HepG2 (cell line): ENCODE data around the gene CD46. TPM values are rescaled to one million over a fixed set of nuclear protein-coding genes. Genes with fewer than 3 reads are reported as not detected.

Source experiments
- ATAC-seq: fragments of 200-7000 bp; cut with Tn5 transposase; 3 replicates; pipeline ENCODE4 v1.9.1; 2020; ENCODE audit warnings: mild to moderate bottlenecking, moderate library complexity
- BruUV-seq: library from RNA; stranded (reverse); fragments of 400-500 nt; replicated peaks from 2 replicates; lab custom pipeline; 2021; lab: Mats Ljungman, UMichigan
- CTCF ChIA-PET: fragments of 300-600 bp; formaldehyde crosslinking; extraction: SDS; loops from one replicate; lab custom pipeline; 2021; ENCODE audit warnings: low total read pairs, inconsistent platforms, low intra/inter-chr PET ratio; lab: Yijun Ruan, JAX
- POLR2A ChIA-PET: fragments of 350-600 bp; sonication (Branson Sonifier 250); formaldehyde crosslinking; loops from one replicate; lab custom pipeline; 2020; ENCODE audit warnings: antibody characterized with exemption, inconsistent platforms; lab: Yijun Ruan, JAX
- DNase-seq: peaks from one replicate; pipeline ENCODE4 v3.0.0-alpha.2; 2015; ENCODE audit warnings: low spot score
- FAIRE-seq: peaks from 3 replicates; lab custom pipeline; 2011; peaks lifted over from hg19 to GRCh38; lab: Jason Lieb, UNC
- H2AFZ ChIP-seq: one replicate; pipeline ENCODE4 v1.6.1; 2011; ENCODE audit warnings: low read length, inconsistent platforms
- H3K27ac ChIP-seq: fragments of 300-600 bp; 3 replicates; pipeline ENCODE4 v1.8.0; 2011; ENCODE audit warnings: mixed run types, mild to moderate bottlenecking, mixed read lengths, low read length, inconsistent platforms; ENCODE audit not compliant: insufficient read depth; ENCODE audit errors: extremely low read length
- H3K27me3 ChIP-seq, 2 experiments: fragments of 200-600 bp in 1 of 2; 2 replicates in 1 of 2; 3 replicates in 1 of 2; pipeline versions ENCODE4 v1.6.0 to v1.8.0; 2011; ENCODE audit warnings: low read length in 2 of 2, mild to moderate bottlenecking in 2 of 2, moderate library complexity in 2 of 2, inconsistent platforms in 1 of 2; ENCODE audit not compliant: insufficient read depth in 2 of 2, control insufficient read depth in 1 of 2
- H3K36me3 ChIP-seq, 2 experiments: fragments of 200-600 bp in 1 of 2; replicated peaks in 1 of 2; 2 replicates in 1 of 2; 3 replicates in 1 of 2; pipeline versions ENCODE4 v1.5.1 to v1.8.0; 2011; ENCODE audit warnings: low read length in 2 of 2, inconsistent platforms in 1 of 2; ENCODE audit not compliant: insufficient read depth in 2 of 2, control insufficient read depth in 1 of 2
- H3K4me1 ChIP-seq: 2 replicates; pipeline ENCODE4 v1.5.1; 2012; ENCODE audit warnings: low read length, inconsistent platforms; ENCODE audit not compliant: insufficient read depth
- H3K4me2 ChIP-seq: 2 replicates; pipeline ENCODE4 v1.6.0; 2011; ENCODE audit warnings: low read depth, low read length, inconsistent platforms
- H3K4me3 ChIP-seq, 3 experiments: fragments of 200-600 bp in 1 of 3; sonication (generic), shearing (Covaris generic) in 1 of 3; replicated peaks in 1 of 3; 2 replicates each; pipeline ENCODE4 v1.5.1; 2011 to 2016; ENCODE audit warnings: low read length in 3 of 3, inconsistent platforms in 2 of 3, low read depth in 2 of 3, mild to moderate bottlenecking in 2 of 3, control low read depth in 1 of 3, mixed read lengths in 1 of 3; ENCODE audit not compliant: insufficient read depth in 1 of 3
- H3K79me2 ChIP-seq: one replicate; pipeline ENCODE4 v1.6.1; 2011; ENCODE audit warnings: low read length, inconsistent platforms; ENCODE audit not compliant: insufficient read depth
- H3K9ac ChIP-seq: 2 replicates; pipeline ENCODE4 v1.6.0; 2011; ENCODE audit warnings: mild to moderate bottlenecking, low read depth, low read length, inconsistent platforms; ENCODE audit not compliant: insufficient read depth
- H3K9me3 ChIP-seq: 2 replicates; pipeline ENCODE4 v1.5.1; 2012; ENCODE audit warnings: mild to moderate bottlenecking, low read length
- H4K20me1 ChIP-seq: 2 replicates; pipeline ENCODE4 v1.6.0; 2011; ENCODE audit warnings: inconsistent platforms, mild to moderate bottlenecking, low read length, moderate library complexity; ENCODE audit not compliant: insufficient read depth
- AKNA ChIP-seq: sonication (generic); formaldehyde crosslinking; IDR thresholded peaks from 2 replicates; pipeline ENCODE4 v1.4.0; 2020; ENCODE audit warnings: missing genetic modification reagents, borderline replicate concordance
- FIP1L1 ChIP-seq: fragments of 200-400 bp; formaldehyde crosslinking; IDR thresholded peaks from 2 replicates; pipeline ENCODE4 v1.6.1; 2018; ENCODE audit warnings: low read depth, mild to moderate bottlenecking, low read length, moderate library complexity, borderline replicate concordance; ENCODE audit not compliant: insufficient read depth
- HNRNPLL ChIP-seq: fragments of 200-400 bp; formaldehyde crosslinking; IDR thresholded peaks from 2 replicates; pipeline ENCODE4 v1.6.1; 2017; ENCODE audit warnings: mild to moderate bottlenecking, low read depth, low read length; ENCODE audit not compliant: poor library complexity, severe bottlenecking
- NAIF1 ChIP-seq: sonication (generic); formaldehyde crosslinking; IDR thresholded peaks from 2 replicates; pipeline ENCODE4 v1.5.0; 2020; ENCODE audit warnings: mild to moderate bottlenecking, missing genetic modification reagents, borderline replicate concordance
- ZNF331 ChIP-seq: sonication (generic); formaldehyde crosslinking; IDR thresholded peaks from 2 replicates; pipeline ENCODE4 v1.4.0; 2020; ENCODE audit warnings: missing genetic modification reagents
- ZNF678 ChIP-seq: sonication (generic); formaldehyde crosslinking; IDR thresholded peaks from 2 replicates; pipeline ENCODE4 v1.4.0; 2020; ENCODE audit warnings: mild to moderate bottlenecking, missing genetic modification reagents
- WGBS: methylation state at CpG from one replicate; pipeline ENCODE4 v1.1.6; 2017; ENCODE audit warnings: low lambda C conversion rate; 5-methylcytosine and 5-hydroxymethylcytosine counted together
- in situ Hi-C: cut with HindIII; loops from 2 replicates; pipeline ENCODE4 v1.10.0; 2017; ENCODE audit warnings: low pct_unique_long_range_greater_than_20kb; ENCODE audit not compliant: extremely low pct_ligation_motif_present
- intact Hi-C: fragments of 100-400 bp; cut with micrococcal nuclease; formaldehyde crosslinking; loops from one replicate; pipeline ENCODE4 v1.10.0; 2022; ENCODE audit not compliant: unreplicated experiment
- polyA plus RNA-seq, 8 experiments: library from polyadenylated mRNA; depleted of rRNA in 3 of 8; stranded (reverse) in 7 of 8; unstranded in 1 of 8; fragments of >200 nt; fragmentation: Illumina TruSeq in 4 of 8; extraction: Trizol in 4 of 8; gene quantifications; 2 replicates each; pipeline versions ENCODE4 v1.2.1 to v1.2.3, GENCODE V29; 2011 to 2016; ENCODE audit warnings: low read depth in 4 of 8, missing spikeins in 1 of 8, mixed read lengths in 1 of 8; ENCODE audit not compliant: insufficient read depth in 1 of 8
- total RNA-seq, 5 experiments: library from RNA; depleted of rRNA; stranded (reverse); fragments of >200 nt; fragmentation: Illumina TruSeq; extraction: Trizol; gene quantifications; 2 replicates each; pipeline ENCODE4 v1.2.3, GENCODE V29; 2016; ENCODE audit warnings: low read depth in 1 of 5
- TF ChIP-seq, protein P1 (sequence below): sonication (generic); formaldehyde crosslinking; IDR thresholded peaks from 2 replicates; pipeline ENCODE4 v1.8.1; 2023; ENCODE audit warnings: mild to moderate bottlenecking, missing genetic modification reagents, borderline replicate concordance

Gene CD46
- total and polyA plus RNA-seq, 2 of the 13 experiments (the other 11 are each of a cell fraction or from before 2014, with no cell fraction given): 130 to 277 TPM

DNA sequence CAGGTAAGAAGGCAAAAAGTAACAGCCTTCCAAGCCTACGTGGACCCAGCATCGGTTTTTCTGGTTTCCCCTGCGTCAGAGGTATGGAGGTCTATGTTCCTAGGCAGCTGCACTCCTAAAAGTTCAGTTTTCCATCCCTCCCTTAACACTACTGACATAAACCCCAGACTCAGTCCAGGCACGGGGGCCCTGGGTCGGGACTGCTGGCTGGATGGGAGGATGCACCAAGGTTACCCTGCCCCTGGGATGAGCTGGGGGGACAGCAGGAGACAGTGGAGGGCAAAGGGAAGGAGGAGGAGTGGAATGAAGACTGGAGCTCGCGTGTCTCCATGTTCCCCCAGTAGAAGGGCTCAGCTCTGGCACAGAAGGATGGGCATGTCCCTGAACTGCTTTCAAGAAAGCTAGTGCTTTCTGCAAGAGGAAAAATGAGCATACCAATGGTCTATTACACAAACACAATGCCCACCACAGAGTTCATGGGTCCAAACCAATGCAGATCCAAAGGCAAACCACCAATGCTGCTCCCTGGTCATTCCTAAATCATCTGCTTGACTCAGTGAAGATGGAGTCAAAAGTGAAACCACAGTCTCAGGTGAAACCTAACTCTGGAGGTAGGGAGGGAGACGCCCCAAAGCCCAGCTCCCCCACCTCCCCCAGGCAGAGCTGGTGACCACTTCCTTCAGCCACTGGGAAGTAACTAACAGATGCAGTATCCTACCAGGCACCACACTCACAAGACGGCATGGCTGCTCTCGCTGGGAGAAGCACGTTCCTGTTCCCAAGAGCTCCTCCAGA, 54.9 kb downstream of the CD46 start (continued):
- no peak for TF ChIP-seq AKNA

DNA sequence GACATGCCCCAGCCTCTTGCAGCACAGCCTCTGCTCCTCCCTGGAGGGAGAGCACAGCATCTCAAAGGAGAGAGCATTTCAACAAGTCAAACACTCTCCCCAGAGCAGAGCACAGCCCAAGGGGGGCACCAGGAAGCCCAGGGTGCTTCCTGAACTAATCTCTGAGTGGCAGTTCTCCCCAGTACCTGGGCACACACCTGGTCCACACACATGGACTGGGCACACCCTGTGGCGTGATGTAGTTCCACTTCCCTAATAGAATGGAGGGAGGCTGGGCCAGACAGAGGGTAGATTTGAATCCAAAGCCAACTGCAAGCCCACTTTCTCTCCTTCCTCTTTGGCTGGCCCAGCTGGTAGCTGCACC, 55.5 kb downstream of the CD46 start:
- no peaks in the 10 kb centered on the region for H3K79me2 ChIP-seq
- no peaks in the 10 kb centered on the region for H4K20me1 ChIP-seq
- peaks cover 4% of the 10 kb centered on the region for H3K4me1 ChIP-seq
- 100% methylated on average over 1 of the region's 1 CpG for WGBS
- in situ Hi-C loops: no loop called here
- no peak overlapping the region for H2AFZ ChIP-seq
- H3K27me3 ChIP-seq: no peaks in the 10 kb centered on the region
- no peak overlapping the region for H3K4me2 ChIP-seq
- peaks cover 33 to 65% of the 10 kb centered on the region in 2 experiments; a peak in 4 of 5 replicates for H3K36me3 ChIP-seq
- no peak overlapping the region for H3K4me3 ChIP-seq
- no TSS peak for BruUV-seq
- intact Hi-C loops: no loop called here
- ATAC-seq: no peak
- ChIA-PET POLR2A (no interaction called here), CTCF (no interaction called here)
- no peaks in the 10 kb centered on the region for H3K9me3 ChIP-seq
- no peak for DNase-seq
- TF ChIP-seq, protein P1, sequence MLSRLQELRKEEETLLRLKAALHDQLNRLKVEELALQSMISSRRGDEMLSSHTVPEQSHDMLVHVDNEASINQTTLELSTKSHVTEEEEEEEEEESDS (CRISPR knock-in tag): no peak
- TF ChIP-seq ZNF678 (CRISPR knock-in tag) (no peak), FIP1L1 (no peak), NAIF1 (CRISPR knock-in tag) (no peak), ZNF331 (no peak), HNRNPLL (no peak)
- TF ChIP-seq, all 625 proteins: peak for 0
- FAIRE-seq: no peak
- H3K9ac ChIP-seq: no peak overlapping the region
- H3K27ac ChIP-seq: no peak overlapping the region
